ENCODE measurements around the gene SEC11A.

Gene SEC11A

DNA sequence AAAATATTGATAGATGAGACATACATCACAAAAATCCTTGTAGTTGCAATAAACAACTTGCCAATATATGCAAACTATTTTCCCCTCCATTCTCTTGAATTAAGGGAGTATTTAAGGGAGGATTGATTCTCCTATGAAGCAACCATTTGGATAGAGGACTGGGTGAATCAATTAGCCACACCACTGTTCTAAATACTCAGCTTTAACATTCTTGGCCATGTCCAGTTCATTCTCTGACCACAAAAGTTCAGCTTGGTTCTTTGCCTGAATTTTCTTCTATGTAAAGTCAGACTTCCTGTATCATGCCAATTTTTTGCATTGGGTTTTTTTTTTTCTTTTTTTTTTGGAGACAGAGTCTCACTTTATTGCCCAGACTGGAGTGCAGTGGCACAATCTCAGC is 15.8 kb upstream of the SEC11A start:
- Histone ChIP-seq H3K27me3 (ENCODE audit: control insufficient read depth, insufficient read depth, low read length) (no peaks in the 10 kb centered on the region), H3K4me3 (ENCODE audit: low read length) (no peak overlapping the region), H3K27ac (ENCODE audit: low read depth, low read length) (no peak overlapping the region), H3K36me3 (ENCODE audit: control insufficient read depth, insufficient read depth, low read length) (no peaks in the 10 kb centered on the region), H3K4me1 (ENCODE audit: control insufficient read depth, insufficient read depth, low read length) (no peaks in the 10 kb centered on the region), H3K9ac (ENCODE audit: low read length) (no peak overlapping the region)

DNA sequence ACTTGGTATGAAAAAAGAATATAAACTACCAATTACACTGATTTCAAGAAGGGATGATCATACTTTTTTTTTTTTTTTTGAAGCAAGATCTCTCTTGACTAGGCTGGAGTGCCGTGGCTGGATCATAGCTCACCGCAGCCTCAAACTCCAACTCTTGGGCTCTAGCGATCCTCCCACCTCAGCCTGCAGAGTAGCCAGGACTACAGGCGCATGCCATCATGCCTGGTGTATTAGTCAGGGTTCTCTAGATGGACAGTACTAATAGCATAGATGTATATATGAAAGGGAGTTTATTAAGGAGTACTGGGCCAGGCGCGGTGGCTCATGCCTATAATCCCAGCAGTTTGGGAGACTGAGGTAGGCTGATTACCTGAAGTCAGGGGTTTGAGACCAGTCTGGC is 11.5 kb upstream of the SEC11A start:
- H3K27ac ChIP-seq (ENCODE audit: low read depth, low read length), result no peak overlapping the region
- H3K4me1 ChIP-seq (ENCODE audit: control insufficient read depth, insufficient read depth, low read length), result no peaks in the 10 kb centered on the region
- no peak overlapping the region for H3K4me3 ChIP-seq (ENCODE audit: low read length)
- no peaks in the 10 kb centered on the region for H3K36me3 ChIP-seq (ENCODE audit: control insufficient read depth, insufficient read depth, low read length)
- H3K9ac ChIP-seq (ENCODE audit: low read length), result no peak overlapping the region
- H3K27me3 ChIP-seq (ENCODE audit: control insufficient read depth, insufficient read depth, low read length), result no peaks in the 10 kb centered on the region

DNA sequence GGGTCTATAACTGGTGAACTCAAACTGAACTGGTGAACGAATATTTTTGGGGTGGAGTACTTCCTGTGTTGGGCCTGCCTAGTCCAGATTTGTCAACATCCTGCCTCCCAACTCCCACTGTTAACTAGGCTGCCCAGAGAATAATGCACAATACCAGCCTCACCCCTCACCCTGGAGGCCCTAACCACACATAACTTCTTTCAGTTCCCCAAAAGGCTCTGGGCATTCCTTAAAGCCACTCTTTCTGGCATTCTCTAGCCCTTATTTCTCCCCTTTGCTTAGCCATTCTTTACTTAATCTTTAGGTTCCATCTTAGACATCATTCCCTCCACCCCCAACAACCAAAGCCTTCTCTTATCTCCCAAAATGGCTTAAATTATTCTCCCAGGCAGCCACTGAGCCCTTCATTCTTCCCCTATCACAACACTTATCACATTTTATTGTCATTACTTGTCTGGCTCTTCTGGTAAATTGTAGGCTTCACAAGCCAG is 9.1 kb upstream of the SEC11A start:
- Histone ChIP-seq H3K27ac (ENCODE audit: low read depth, low read length) (no peak overlapping the region), H3K9ac (ENCODE audit: low read length) (no peak overlapping the region), H3K4me1 (ENCODE audit: control insufficient read depth, insufficient read depth, low read length) (no peaks in the 10 kb centered on the region), H3K27me3 (ENCODE audit: control insufficient read depth, insufficient read depth, low read length) (no peaks in the 10 kb centered on the region), H3K36me3 (ENCODE audit: control insufficient read depth, insufficient read depth, low read length) (no peaks in the 10 kb centered on the region), H3K4me3 (ENCODE audit: low read length) (no peak overlapping the region)

DNA sequence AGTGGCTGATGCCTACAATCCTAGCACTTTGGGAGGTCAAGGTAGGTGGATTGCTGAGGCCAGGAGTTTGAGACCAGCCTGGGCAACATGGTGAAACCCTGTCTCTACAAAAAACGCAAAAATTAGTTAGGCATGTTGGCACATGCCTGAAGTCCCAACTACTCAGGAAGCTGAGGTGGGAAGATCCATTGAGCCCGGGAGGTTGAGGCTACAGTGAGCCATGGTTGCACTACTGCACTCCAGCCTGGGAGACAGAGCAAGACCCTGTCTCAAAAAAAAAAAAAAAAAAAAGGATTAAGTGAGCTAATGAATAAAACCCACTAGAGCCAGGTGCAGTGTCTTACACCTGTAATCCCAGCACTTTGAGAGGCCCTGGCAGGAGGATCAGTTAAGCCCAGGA is 6.7 kb upstream of the SEC11A start:
- Histone ChIP-seq H3K4me1 (ENCODE audit: control insufficient read depth, insufficient read depth, low read length) (no peaks in the 10 kb centered on the region), H3K9ac (ENCODE audit: low read length) (no peak overlapping the region), H3K36me3 (ENCODE audit: control insufficient read depth, insufficient read depth, low read length) (no peaks in the 10 kb centered on the region), H3K4me3 (ENCODE audit: low read length) (no peak overlapping the region), H3K27me3 (ENCODE audit: control insufficient read depth, insufficient read depth, low read length) (no peaks in the 10 kb centered on the region), H3K27ac (ENCODE audit: low read depth, low read length) (no peak overlapping the region)

DNA sequence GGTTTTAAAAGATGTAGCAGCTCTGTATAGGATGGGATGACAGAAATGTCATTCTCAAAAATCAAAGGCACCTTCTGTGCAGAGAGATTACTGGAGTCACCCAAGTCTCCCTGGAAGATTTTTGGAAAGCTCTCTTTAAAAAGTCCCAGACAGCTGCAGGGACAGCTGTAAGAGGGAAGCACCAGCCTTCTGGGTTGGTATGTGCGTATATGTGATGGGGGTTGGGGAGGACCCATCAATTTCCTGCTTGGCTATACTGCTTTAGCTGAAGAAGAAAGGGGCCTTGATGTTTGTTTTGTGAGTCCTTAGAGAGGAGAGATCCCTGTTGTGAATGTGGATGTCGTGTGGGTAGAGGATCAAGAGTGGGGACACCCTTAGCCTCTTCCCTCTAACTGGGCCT is 5.4 kb upstream of the SEC11A start:
- Histone ChIP-seq H3K27ac (ENCODE audit: low read depth, low read length) (no peak overlapping the region), H3K9ac (ENCODE audit: low read length) (no peak overlapping the region), H3K36me3 (ENCODE audit: control insufficient read depth, insufficient read depth, low read length) (no peaks in the 10 kb centered on the region), H3K4me1 (ENCODE audit: control insufficient read depth, insufficient read depth, low read length) (no peaks in the 10 kb centered on the region), H3K27me3 (ENCODE audit: control insufficient read depth, insufficient read depth, low read length) (no peaks in the 10 kb centered on the region), H3K4me3 (ENCODE audit: low read length) (no peak overlapping the region)

DNA sequence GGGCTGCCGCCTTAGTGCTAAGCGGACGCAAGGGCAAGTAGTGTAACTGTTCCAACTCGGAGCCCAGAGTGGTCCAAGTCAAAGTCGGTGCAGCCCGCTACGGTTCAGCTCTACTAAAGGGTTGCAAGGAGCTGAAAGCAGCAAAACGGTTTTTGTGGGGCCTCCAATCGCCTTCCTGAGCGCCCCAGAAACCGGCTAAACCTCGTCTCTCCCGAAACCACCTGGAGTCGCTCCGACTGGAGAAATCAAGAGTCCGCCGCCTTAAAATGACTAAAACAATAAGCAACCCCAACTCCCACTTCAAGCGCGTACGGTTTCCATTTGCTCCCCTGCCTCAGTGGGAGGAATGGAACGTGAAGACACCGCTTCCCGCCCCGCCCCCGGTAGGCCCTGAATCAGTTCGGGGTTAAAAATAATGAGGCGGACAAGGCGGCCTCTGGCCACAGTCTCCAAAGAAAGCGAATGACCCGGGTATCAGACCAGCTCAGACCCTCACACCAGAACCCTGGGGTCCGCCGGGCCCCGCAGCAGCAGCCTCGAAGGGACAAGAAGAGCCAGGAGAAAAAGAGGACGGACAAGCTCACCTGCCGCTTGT is 401 bp downstream of the SEC11A start:
- peak overlapping the region; percentile 10 for H3K9ac ChIP-seq (ENCODE audit: low read length)
- no peaks in the 10 kb centered on the region for H3K36me3 ChIP-seq (ENCODE audit: control insufficient read depth, insufficient read depth, low read length)
- H3K27me3 ChIP-seq (ENCODE audit: control insufficient read depth, insufficient read depth, low read length), result no peaks in the 10 kb centered on the region
- peaks cover 8% of the 10 kb centered on the region for H3K4me1 ChIP-seq (ENCODE audit: control insufficient read depth, insufficient read depth, low read length)
- peak overlapping the region; percentile 62 for H3K4me3 ChIP-seq (ENCODE audit: low read length)
- H3K27ac ChIP-seq (ENCODE audit: low read depth, low read length), result peak overlapping the region; percentile 93

DNA sequence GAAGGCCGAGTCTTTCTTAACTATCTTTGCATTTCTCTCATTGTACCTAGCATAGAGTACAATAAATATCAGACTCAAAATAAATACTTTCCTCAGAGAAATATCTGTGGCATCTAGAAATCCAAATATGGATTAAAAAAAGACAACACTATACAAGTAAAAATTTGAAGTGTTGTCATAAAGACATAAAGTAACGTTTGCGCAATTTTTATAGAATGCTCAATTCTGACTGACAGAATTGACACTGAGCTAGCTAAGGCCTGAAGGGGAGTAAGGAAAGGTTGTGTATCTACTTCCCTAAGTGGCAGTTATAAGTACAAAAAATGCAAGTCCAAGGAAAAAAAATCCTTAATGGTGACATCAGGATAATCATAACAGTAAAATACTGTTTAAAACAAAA is 1.1 kb downstream of the SEC11A start:
- Histone ChIP-seq H3K27me3 (ENCODE audit: control insufficient read depth, insufficient read depth, low read length) (no peaks in the 10 kb centered on the region), H3K9ac (ENCODE audit: low read length) (no peak overlapping the region), H3K4me1 (ENCODE audit: control insufficient read depth, insufficient read depth, low read length) (peaks cover 8% of the 10 kb centered on the region), H3K36me3 (ENCODE audit: control insufficient read depth, insufficient read depth, low read length) (no peaks in the 10 kb centered on the region), H3K4me3 (ENCODE audit: low read length) (peak overlapping the region; percentile 62), H3K27ac (ENCODE audit: low read depth, low read length) (no peak overlapping the region)

DNA sequence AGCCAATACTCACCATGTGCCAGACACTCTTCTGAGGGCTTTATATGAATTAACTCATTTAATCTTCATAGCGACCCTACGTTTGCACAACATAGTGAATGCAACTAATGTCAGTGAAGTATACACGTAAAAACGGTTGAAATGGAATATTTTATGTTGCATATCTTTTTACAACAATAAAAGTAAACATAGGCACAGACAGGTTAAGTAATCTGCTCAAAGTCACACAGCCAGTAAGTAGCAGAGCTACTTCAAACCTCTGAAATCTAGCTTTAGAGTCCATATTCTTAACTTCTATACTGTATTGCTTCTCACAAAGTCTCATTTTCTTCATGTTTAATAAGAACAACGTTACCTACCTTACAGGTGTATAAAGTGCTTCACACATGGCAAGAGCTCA is 1.6 kb downstream of the SEC11A start:
- Histone ChIP-seq H3K4me1 (ENCODE audit: control insufficient read depth, insufficient read depth, low read length) (peaks cover 8% of the 10 kb centered on the region), H3K4me3 (ENCODE audit: low read length) (peak overlapping the region; percentile 62), H3K27me3 (ENCODE audit: control insufficient read depth, insufficient read depth, low read length) (no peaks in the 10 kb centered on the region), H3K36me3 (ENCODE audit: control insufficient read depth, insufficient read depth, low read length) (no peaks in the 10 kb centered on the region), H3K9ac (ENCODE audit: low read length) (no peak overlapping the region), H3K27ac (ENCODE audit: low read depth, low read length) (no peak overlapping the region)

DNA sequence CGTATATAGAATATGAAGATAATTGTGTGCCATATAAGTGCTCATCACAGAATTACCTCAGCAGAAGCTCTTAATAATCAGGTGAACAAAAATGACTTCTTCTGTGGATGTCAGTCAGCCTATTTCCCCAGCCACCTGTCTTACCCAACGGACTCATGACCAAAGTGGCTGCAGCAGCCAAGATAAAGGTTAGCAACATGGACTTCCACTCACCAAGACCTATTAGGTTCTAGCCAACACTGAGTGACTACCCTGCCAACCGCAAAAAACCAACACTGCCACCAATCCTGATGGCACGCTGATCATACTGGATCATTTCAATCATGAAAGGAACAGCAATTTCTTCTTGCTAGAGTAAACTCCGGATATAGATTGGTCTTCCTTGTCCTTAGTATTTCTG is 12.1 kb downstream of the SEC11A start:
- Histone ChIP-seq H3K4me1 (ENCODE audit: control insufficient read depth, insufficient read depth, low read length) (peaks cover 9% of the 10 kb centered on the region), H3K27me3 (ENCODE audit: control insufficient read depth, insufficient read depth, low read length) (no peaks in the 10 kb centered on the region), H3K27ac (ENCODE audit: low read depth, low read length) (peak overlapping the region; percentile 8), H3K36me3 (ENCODE audit: control insufficient read depth, insufficient read depth, low read length) (no peaks in the 10 kb centered on the region), H3K9ac (ENCODE audit: low read length) (no peak overlapping the region), H3K4me3 (ENCODE audit: low read length) (no peak overlapping the region)

DNA sequence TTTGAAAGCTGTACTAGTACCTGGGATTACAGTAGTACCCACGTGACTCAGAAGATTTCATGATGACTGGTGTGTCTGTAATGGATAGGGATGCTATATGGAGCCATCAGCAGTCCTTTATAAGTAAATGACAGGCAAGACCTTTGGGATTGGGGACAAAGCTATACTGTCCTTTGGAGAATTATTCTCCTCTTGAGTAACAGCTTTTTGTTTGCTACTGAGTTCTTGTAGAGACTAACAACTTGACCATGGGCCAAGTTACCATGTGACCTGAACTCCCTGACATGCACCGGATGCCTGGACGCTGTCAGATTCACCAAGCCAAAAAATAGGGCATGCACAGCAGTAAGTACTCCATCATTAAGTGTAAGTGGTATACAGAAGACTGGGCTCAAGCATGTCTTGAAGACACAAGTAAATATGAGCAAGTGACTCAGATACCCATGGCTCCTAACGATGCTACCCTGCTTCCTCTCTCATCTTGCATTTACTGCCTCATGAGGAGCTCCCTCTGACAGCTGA is 12.9 kb downstream of the SEC11A start:
- H3K4me1 ChIP-seq (ENCODE audit: control insufficient read depth, insufficient read depth, low read length), result peaks cover 9% of the 10 kb centered on the region
- H3K4me3 ChIP-seq (ENCODE audit: low read length), result no peak overlapping the region
- H3K9ac ChIP-seq (ENCODE audit: low read length), result no peak overlapping the region
- no peaks in the 10 kb centered on the region for H3K27me3 ChIP-seq (ENCODE audit: control insufficient read depth, insufficient read depth, low read length)
- H3K36me3 ChIP-seq (ENCODE audit: control insufficient read depth, insufficient read depth, low read length), result no peaks in the 10 kb centered on the region
- H3K27ac ChIP-seq (ENCODE audit: low read depth, low read length), result peak overlapping the region; percentile 14

DNA sequence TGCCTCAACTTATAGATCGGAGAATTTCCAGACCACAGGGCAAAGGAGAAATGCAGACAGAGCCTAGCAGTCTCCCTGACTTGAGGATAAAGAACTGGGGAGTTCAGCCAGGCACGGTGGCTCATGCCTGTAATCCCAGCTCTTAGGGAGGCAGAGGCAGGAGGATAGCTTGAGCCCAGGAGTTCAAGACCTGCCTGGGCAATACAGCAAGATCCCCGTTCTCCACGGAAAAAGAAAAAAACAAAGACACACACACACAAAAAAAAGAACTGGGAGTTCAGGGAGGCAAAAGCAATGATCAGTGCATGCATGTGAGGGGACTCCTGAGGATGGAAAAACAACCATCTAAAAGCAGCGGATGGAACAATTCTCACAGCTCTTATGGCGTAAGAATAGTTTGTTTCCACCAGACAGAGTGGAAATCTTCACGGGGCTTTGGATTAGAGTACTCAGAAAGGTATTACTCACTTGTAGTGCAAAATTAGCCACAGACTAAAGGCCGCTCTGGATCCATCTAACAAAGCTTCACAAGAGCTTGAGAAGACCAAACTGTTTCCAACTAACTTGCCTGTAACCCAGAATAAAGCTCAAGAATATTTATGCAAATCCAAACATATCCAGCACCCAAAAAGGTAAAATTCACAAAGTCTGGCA is 16.3 kb downstream of the SEC11A start:
- Histone ChIP-seq H3K4me1 (ENCODE audit: control insufficient read depth, insufficient read depth, low read length) (peaks cover 9% of the 10 kb centered on the region), H3K4me3 (ENCODE audit: low read length) (no peak overlapping the region), H3K9ac (ENCODE audit: low read length) (no peak overlapping the region), H3K36me3 (ENCODE audit: control insufficient read depth, insufficient read depth, low read length) (no peaks in the 10 kb centered on the region), H3K27ac (ENCODE audit: low read depth, low read length) (no peak overlapping the region), H3K27me3 (ENCODE audit: control insufficient read depth, insufficient read depth, low read length) (no peaks in the 10 kb centered on the region)

DNA sequence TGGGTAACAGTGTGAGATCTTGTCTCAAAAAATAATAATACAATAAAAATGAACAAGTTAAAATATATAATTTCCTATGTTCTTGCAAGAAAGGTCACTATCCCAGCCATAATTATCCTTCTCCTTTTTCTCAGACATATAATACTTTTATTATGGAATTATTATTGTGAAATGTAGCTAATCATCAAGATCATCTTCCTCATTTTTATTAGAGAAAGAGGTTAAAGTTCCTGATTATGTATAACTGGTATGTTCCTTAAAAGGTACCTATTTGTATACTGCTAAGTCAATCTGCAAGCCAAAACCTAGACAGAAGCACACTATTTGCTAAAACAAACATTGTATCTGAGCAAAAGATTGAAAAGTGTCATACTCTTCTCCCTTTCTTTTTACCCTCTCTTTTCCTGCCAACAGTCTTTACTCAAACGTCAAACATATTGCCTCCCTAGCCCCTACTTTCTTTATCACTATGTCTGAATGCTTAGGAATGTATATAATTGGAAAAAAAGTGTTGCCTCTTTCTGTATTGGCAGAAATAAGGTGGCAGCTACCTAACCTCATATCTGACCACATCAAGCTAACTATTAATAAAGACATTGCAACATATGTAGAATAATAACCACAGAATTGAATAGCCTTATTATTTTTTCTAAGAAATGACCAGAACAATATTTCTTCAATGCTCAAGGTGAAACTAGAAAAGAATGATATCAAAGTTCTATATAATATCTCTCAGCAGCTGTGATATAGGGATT is 18.5 kb downstream of the SEC11A start:
- Histone ChIP-seq H3K4me3 (ENCODE audit: low read length) (no peak overlapping the region), H3K27ac (ENCODE audit: low read depth, low read length) (no peak overlapping the region), H3K36me3 (ENCODE audit: control insufficient read depth, insufficient read depth, low read length) (no peaks in the 10 kb centered on the region), H3K9ac (ENCODE audit: low read length) (no peak overlapping the region), H3K4me1 (ENCODE audit: control insufficient read depth, insufficient read depth, low read length) (no peaks in the 10 kb centered on the region), H3K27me3 (ENCODE audit: control insufficient read depth, insufficient read depth, low read length) (no peaks in the 10 kb centered on the region)

All from rectal smooth muscle tissue (tissue), 1 donor.